ENCODE measurements around the gene DMXL2.
A peak's percentile ranks its signal among the peaks of the same experiment; 100 is the strongest.
"Not testable (repeated sequence)": the region's sequence is repeated elsewhere in the genome, so short reads cannot be mapped to it uniquely, and the experiment has no call there.

DMXL2 gene

GRCh38 chr15:51624022-51624421 lies 1.5 kb upstream of the DMXL2 start:
- DNase-seq (ENCODE audit: low read depth, low spot score) = no peak

GRCh38 chr15:51623386-51623938 lies 891 bp upstream of the DMXL2 start:
- peak; percentile 18 for DNase-seq (ENCODE audit: low read depth, low spot score)

- peak; percentile 76 for DNase-seq (ENCODE audit: low read depth, low spot score)
Measured at GRCh38 chr15:51621936-51622603, 501 bp downstream of the DMXL2 start.

- peak; percentile 3 for DNase-seq (ENCODE audit: low read depth, low spot score)
Measured at GRCh38 chr15:51621155-51621765, 1.3 kb downstream of the DMXL2 start.

- DNase-seq (ENCODE audit: low read depth, low spot score) = peak; percentile 4
Measured at GRCh38 chr15:51620641-51621040, 1.9 kb downstream of the DMXL2 start.

- no peak for DNase-seq (ENCODE audit: low read depth, low spot score)
Measured at GRCh38 chr15:51620122-51620521, 2.4 kb downstream of the DMXL2 start.

GRCh38 chr15:51619331-51620035 lies 3.1 kb downstream of the DMXL2 start:
- DNase-seq (ENCODE audit: low read depth, low spot score) = no peak

- DNase-seq (ENCODE audit: low read depth, low spot score) = no peak
Measured at GRCh38 chr15:51617886-51618285, 4.7 kb downstream of the DMXL2 start.

GRCh38 chr15:51613951-51614350 lies 8.6 kb downstream of the DMXL2 start:
- DNase-seq (ENCODE audit: low read depth, low spot score) = no peak

GRCh38 chr15:51612669-51613068 lies 9.9 kb downstream of the DMXL2 start:
- not testable (repeated sequence) for DNase-seq (ENCODE audit: low read depth, low spot score)

GRCh38 chr15:51603462-51603948 lies 19.1 kb downstream of the DMXL2 start:
- not testable (repeated sequence) for DNase-seq (ENCODE audit: low read depth, low spot score)

GRCh38 chr15:51603002-51603401 lies 19.6 kb downstream of the DMXL2 start:
- DNase-seq (ENCODE audit: low read depth, low spot score) = no peak

GRCh38 chr15:51602484-51602883 lies 20.1 kb downstream of the DMXL2 start:
- no peak for DNase-seq (ENCODE audit: low read depth, low spot score)

GRCh38 chr15:51601801-51602200 lies 20.8 kb downstream of the DMXL2 start:
- no peak for DNase-seq (ENCODE audit: low read depth, low spot score)

GRCh38 chr15:51600114-51600513 lies 22.5 kb downstream of the DMXL2 start:
- peak; percentile 33 for DNase-seq (ENCODE audit: low read depth, low spot score)

- no peak for DNase-seq (ENCODE audit: low read depth, low spot score)
Measured at GRCh38 chr15:51589881-51590568, 32.5 kb downstream of the DMXL2 start.

GRCh38 chr15:51588966-51589365 lies 33.6 kb downstream of the DMXL2 start:
- no peak for DNase-seq (ENCODE audit: low read depth, low spot score)

- no peak for DNase-seq (ENCODE audit: low read depth, low spot score)
Measured at GRCh38 chr15:51585986-51586385, 36.6 kb downstream of the DMXL2 start.

- no peak for DNase-seq (ENCODE audit: low read depth, low spot score)
Measured at GRCh38 chr15:51580982-51581381, 41.6 kb downstream of the DMXL2 start.

GRCh38 chr15:51580385-51580784 lies 42.2 kb downstream of the DMXL2 start:
- no peak for DNase-seq (ENCODE audit: low read depth, low spot score)

GRCh38 chr15:51579012-51579411 lies 43.6 kb downstream of the DMXL2 start:
- no peak for DNase-seq (ENCODE audit: low read depth, low spot score)

All from astrocyte of the hippocampus (primary cell).